ENCODE results near the gene CD99L2.

CD99L2 gene

DNA sequence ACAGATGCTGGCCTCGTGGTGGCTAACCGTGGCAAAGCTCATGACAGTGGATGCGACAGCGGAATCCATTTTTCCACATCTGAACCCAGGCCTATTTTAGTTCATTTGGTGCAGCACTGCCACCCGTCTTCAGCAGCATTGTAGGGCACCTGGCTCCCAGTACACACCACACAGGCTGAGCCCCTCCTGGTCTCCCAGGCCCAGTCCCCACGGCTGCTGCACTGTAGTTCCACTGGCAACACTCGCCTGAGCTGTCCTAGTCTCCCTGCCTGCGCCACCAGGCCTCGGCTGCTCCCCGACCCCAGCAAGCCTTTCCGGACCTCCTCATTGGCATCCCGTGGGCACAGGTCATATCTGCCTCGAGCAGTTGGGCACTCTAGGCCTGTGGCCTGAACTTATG is 129.1 kb downstream of the CD99L2 start:
- TF ChIP-seq, protein P1, sequence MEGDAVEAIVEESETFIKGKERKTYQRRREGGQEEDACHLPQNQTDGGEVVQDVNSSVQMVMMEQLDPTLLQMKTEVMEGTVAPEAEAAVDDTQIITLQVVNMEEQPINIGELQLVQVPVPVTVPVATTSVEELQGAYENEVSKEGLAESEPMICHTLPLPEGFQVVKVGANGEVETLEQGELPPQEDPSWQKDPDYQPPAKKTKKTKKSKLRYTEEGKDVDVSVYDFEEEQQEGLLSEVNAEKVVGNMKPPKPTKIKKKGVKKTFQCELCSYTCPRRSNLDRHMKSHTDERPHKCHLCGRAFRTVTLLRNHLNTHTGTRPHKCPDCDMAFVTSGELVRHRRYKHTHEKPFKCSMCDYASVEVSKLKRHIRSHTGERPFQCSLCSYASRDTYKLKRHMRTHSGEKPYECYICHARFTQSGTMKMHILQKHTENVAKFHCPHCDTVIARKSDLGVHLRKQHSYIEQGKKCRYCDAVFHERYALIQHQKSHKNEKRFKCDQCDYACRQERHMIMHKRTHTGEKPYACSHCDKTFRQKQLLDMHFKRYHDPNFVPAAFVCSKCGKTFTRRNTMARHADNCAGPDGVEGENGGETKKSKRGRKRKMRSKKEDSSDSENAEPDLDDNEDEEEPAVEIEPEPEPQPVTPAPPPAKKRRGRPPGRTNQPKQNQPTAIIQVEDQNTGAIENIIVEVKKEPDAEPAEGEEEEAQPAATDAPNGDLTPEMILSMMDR (IDR thresholded peaks at IDR 0.05; ENCODE audit: control extremely low read depth, extremely low read depth, low read depth, missing control alignments) = no peak
- no peak for DNase-seq (ENCODE audit: extremely low spot score)
- CTCF ChIA-PET = interaction anchor here (1.8 kb wide), 1 partner anchor 313 kb away, joined by 8 read pairs; no protein-coding TSS in a partner anchor
- POLR2A ChIA-PET = no interaction called here

DNA sequence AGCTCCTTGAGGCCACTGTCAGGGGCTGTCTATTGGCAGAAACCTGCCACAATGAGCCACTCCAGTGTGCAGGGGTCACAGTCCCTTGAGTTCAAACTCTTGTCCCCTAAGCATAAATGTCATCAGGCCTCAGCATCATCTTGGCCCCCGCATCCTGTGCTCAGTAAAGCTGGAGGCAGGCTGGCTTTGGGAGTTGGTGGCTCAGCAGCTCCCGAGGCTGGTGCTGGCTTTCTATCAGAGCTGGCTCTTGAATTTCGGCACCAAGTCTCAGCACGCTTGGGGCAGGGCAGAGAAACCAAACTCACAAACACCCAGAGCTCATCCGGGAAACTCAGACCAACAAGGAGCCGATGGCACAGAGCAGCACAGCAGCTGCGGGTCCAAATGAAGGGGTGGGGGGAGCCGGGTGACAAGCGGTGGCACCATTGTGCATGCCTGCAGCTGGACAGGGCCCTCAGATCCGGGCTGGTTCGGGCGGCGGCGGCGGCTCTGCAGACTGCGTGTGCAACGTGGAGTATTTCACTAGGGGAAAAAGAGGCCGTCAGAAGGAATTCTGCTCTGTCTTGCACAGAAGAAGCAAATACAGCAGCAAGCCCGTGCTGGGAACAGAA is 129.8 kb downstream of the CD99L2 start:
- TF ChIP-seq, protein P1 (IDR thresholded peaks at IDR 0.05; ENCODE audit: control extremely low read depth, extremely low read depth, low read depth, missing control alignments) = no peak
- ChIA-PET POLR2A (no interaction called here), CTCF (interaction anchor here (1.8 kb wide), 1 partner anchor 313 kb away, joined by 8 read pairs; no protein-coding TSS in a partner anchor)
- no peak for DNase-seq (ENCODE audit: extremely low spot score)

DNA sequence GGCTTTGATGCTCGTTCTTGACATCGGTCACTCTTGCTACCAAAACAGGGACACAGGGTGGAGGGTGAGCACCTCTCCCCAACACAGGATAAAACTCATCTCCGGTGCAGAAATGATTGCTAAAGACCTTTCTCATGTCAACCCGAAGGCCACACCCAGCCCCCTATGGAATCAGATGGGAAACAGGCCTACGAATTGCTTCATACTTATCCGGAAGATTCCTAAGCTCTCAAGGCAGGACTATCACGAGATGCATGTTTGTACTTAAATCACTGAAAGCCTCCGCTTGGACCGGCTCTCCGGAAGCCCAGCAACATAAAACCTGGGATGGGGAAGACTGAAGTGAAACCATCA is 130.4 kb downstream of the CD99L2 start:
- TF ChIP-seq, protein P1 (IDR thresholded peaks at IDR 0.05; ENCODE audit: control extremely low read depth, extremely low read depth, low read depth, missing control alignments) = no peak
- ChIA-PET CTCF (interaction anchor here (1.8 kb wide), 1 partner anchor 314 kb away, joined by 8 read pairs; no protein-coding TSS in a partner anchor), POLR2A (no interaction called here)
- no peak for DNase-seq (ENCODE audit: extremely low spot score)

DNA sequence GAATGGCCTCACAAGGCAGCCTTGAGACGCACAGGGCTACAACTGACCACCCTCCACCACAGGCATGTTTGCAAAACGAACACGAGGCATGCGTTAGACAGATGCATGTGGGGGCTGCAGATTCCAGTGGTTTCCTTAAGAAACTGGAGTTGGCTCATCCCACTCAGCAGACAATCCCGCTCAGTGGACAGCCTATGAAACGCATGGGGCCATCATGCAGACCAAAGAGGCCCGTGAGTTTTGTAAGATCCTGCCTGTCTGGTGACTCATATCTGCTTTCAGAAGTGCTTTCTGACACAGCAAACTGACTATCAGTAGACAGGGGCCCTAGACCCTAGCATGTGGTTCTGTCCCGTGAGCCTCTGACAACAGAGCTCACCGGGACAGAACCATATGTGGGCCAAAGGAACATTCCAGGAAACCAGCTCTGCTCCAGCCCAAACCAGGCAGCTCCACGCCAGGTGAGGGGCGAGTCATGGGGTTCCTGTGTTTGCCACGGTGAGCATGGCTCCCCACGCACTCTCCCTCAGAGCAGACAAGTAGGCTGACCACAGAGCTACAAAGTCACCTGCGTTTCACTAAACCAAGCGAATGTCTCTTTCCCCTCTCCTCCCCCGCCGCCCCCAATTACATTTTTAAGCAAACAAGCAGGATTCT is 130.9 kb downstream of the CD99L2 start:
- TF ChIP-seq, protein P1 (IDR thresholded peaks at IDR 0.05; ENCODE audit: control extremely low read depth, extremely low read depth, low read depth, missing control alignments) = no peak
- POLR2A ChIA-PET = no interaction called here
- CTCF ChIA-PET = no interaction called here

DNA sequence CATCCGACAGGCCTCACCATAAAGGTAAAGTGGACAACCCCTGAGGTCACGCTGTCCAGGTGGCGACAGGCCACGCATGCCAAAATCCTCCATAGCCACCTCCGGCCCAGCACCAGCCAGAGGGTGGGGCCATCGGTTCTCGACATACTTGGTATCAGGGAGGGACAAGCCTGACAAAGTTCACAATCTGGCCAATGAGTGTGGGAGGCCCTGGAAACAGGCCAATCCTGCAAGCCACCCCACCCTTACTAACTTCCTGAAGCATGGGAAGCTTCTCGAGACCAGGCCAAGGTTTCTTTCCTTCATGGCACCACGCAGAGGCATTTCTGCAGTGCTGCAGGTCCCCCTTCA is 131.4 kb downstream of the CD99L2 start:
- DNase-seq (ENCODE audit: extremely low spot score) = no peak
- TF ChIP-seq, protein P1 (IDR thresholded peaks at IDR 0.05; ENCODE audit: control extremely low read depth, extremely low read depth, low read depth, missing control alignments) = no peak
- CTCF ChIA-PET = no interaction called here
- POLR2A ChIA-PET = no interaction called here

More for the DNA sequence above, 130.9 kb downstream of the CD99L2 start:
- no peak for DNase-seq (ENCODE audit: extremely low spot score)

DNA sequence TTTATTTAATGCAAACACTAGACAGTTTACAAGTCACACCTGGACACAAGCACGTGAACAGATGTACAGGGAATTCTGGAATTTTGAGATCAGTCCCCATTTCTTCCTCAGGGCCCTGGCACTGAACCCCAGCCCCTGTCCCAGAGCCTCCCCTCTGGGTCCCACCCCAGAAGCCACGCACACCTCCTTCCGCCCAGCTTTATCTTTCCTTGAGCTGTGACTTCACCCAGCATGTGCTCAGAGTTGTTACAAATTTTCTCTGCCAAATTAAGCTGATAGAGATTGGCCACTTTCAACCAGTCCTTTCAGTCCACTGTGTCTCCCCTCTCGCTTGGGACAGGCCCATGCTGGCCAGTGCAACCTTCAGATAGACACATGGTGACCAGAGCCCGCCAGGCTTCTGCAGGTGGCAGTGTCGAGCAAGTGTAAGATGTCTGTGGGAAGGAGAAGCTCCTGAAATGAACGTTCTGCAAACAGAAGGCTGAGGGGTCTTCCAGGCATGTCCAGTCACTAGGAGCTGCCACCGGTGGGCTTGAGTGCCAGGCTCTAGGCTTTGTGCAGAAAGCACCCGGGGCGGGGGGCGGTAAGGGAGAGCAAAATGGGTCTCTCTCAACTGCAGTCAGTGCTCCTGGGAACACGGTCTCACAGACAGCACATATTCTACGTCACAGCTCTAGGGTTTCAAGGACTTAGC is 132.0 kb downstream of the CD99L2 start:
- ChIA-PET CTCF (no interaction called here), POLR2A (no interaction called here)
- TF ChIP-seq, protein P1 (IDR thresholded peaks at IDR 0.05; ENCODE audit: control extremely low read depth, extremely low read depth, low read depth, missing control alignments) = no peak
- no peak for DNase-seq (ENCODE audit: extremely low spot score)

All from GM10248 (cell line).